GM21723 (cell line): ENCODE results near the gene ADGRB2.

Source experiments
- ATAC-seq: cut with Tn5 transposase; IDR thresholded peaks from one replicate; pipeline ENCODE4 v1.9.1; 2021; ENCODE audit warnings: mild to moderate bottlenecking, moderate library complexity; ENCODE audit not compliant: unreplicated experiment

ADGRB2 gene

DNA sequence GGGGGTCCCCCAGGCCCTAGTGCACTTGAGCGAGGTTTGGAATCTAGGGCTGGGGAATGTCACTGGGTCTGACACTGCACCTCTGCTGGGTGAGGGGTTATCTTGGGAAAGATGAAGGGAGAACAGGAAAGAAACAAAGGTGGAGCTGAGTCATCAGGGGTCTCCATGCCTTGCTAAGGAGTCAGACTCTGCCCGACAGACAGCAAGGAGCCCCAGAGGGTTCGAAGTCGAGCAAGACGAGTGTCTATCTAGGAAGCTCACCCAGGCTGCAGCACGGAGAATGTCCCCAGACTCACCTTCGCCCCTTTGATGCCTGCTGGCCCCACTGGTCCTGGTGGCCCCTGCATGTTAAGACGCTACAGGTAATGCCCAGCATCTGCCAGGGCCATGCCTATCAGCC, 78.3 kb downstream of the ADGRB2 start:
- no peak for ATAC-seq

- no peak for ATAC-seq
Observed at GRCh38 chr1:31683997-31684396, 80.1 kb downstream of the ADGRB2 start.

- no peak for ATAC-seq
Observed at GRCh38 chr1:31681415-31681814, 82.7 kb downstream of the ADGRB2 start.

- no peak for ATAC-seq
Observed at GRCh38 chr1:31679676-31680230, 84.4 kb downstream of the ADGRB2 start.

DNA sequence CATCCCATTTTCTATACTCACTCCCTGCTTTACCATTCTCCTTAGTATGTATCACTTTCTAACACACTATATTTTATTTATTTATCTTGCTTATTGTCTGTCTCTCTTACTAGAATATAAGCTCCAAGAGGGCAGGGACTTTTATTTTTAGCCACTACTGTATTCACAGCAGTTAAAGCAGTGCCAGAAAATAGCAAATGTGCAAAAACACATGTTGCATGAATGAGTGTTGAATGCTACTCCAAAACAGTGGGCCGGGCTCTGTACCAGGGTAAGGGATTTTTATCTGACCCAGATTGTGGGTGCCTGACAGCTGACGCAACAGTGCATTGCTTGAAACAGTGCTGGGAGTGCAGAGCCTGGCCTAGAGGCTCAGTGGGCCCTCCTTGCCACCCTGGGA, 85.0 kb downstream of the ADGRB2 start:
- no peak for ATAC-seq

GRCh38 chr1:31678681-31679080, 85.5 kb downstream of the ADGRB2 start:
- ATAC-seq, result no peak

DNA sequence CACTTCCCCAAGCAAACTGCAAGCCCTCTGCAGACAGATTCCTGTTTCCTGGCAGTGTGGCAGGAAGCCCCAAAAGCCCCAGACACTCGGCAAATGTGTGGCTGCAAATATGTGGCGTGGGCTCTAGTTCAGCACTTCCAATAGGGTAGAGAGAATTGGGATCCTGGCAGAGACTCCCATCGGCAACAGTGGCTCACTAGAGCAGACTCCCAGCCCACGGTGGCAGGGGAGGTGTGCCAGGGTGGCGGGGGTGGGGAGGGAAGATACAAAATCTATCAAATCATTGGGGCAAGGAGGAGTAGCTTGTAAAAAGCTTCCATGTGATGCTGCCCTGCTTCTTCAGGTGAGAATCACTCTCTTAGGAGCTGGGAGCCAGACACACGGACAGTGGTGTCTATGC, 86.2 kb downstream of the ADGRB2 start:
- ATAC-seq, result no peak

- ATAC-seq, result no peak
Observed at GRCh38 chr1:31677401-31677800, 86.7 kb downstream of the ADGRB2 start.
